DOHH2 (cell line): Measurements from ENCODE around the gene MBD6.
"Not testable (repeated sequence)": the region's sequence is repeated elsewhere in the genome, so short reads cannot be mapped to it uniquely, and the experiment has no call there.

Experiments used
- H3F3A ChIP-seq: fragments of 200-600 bp; sonication (generic), shearing (Covaris generic); 2 replicates; pipeline ENCODE4 v1.6.0; 2016; ENCODE audit warnings: antibody characterized with exemption, mild to moderate bottlenecking; ENCODE audit not compliant: control insufficient read depth, insufficient read depth
- H3K27ac ChIP-seq: fragments of 200-600 bp; sonication (generic); 2 replicates; pipeline ENCODE4 v1.5.1; 2014; ENCODE audit warnings: low read depth, mild to moderate bottlenecking, low read length, moderate library complexity
- H3K27me3 ChIP-seq: fragments of 200-600 bp; sonication (generic); 2 replicates; pipeline ENCODE4 v1.6.1; 2014; ENCODE audit warnings: mild to moderate bottlenecking, low read length, mixed read lengths; ENCODE audit not compliant: control insufficient read depth
- H3K36me3 ChIP-seq: fragments of 200-600 bp; sonication (generic); 2 replicates; pipeline ENCODE4 v1.6.1; 2014; ENCODE audit warnings: mild to moderate bottlenecking, low read length, moderate library complexity, mixed read lengths; ENCODE audit not compliant: control insufficient read depth
- H3K4me1 ChIP-seq: fragments of 200-600 bp; sonication (generic); 2 replicates; pipeline ENCODE4 v1.6.1; 2014; ENCODE audit warnings: mild to moderate bottlenecking, low read length, mixed read lengths; ENCODE audit not compliant: control insufficient read depth
- H3K4me2 ChIP-seq: fragments of 200-600 bp; sonication (generic); 2 replicates; pipeline ENCODE4 v1.6.0; 2014; ENCODE audit warnings: mild to moderate bottlenecking, low read length, moderate library complexity
- H3K4me3 ChIP-seq: fragments of 200-600 bp; sonication (generic); 2 replicates; pipeline ENCODE4 v1.5.1; 2014; ENCODE audit warnings: mild to moderate bottlenecking, low read length, mixed read lengths
- H3K79me2 ChIP-seq: fragments of 200-600 bp; sonication (generic); 2 replicates; pipeline ENCODE4 v1.6.1; 2014; ENCODE audit warnings: mild to moderate bottlenecking, low read length, mixed read lengths; ENCODE audit not compliant: control insufficient read depth
- H3K9me2 ChIP-seq: fragments of 200-600 bp; sonication (generic); replicated peaks from 2 replicates; pipeline ENCODE4 v1.6.1; 2014; ENCODE audit warnings: mild to moderate bottlenecking, low read length, mixed read lengths; ENCODE audit not compliant: control insufficient read depth
- H3K9me3 ChIP-seq: fragments of 200-600 bp; sonication (generic); 2 replicates; pipeline ENCODE4 v1.6.1; 2014; ENCODE audit warnings: antibody characterized with exemption, low read length, mixed read lengths; ENCODE audit not compliant: control insufficient read depth, insufficient read depth
- H4K20me1 ChIP-seq: fragments of 200-600 bp; sonication (generic); 2 replicates; pipeline ENCODE4 v1.6.0; 2014; ENCODE audit warnings: low read depth, mild to moderate bottlenecking, antibody characterized with exemption, low read length, moderate library complexity; ENCODE audit not compliant: control insufficient read depth, insufficient read depth
- EZH2phosphoT487 ChIP-seq: fragments of 200-600 bp; sonication (generic); IDR thresholded peaks from 2 replicates; pipeline ENCODE4 v1.6.1; 2017; ENCODE audit warnings: borderline replicate concordance, mild to moderate bottlenecking, antibody characterized with exemption, low read length, moderate library complexity, mixed read lengths
- TF ChIP-seq, protein P1 (sequence below): fragments of 200-600 bp; sonication (generic); IDR thresholded peaks from one replicate; pipeline ENCODE4 v1.5.1; 2014; ENCODE audit warnings: antibody characterized with exemption, mild to moderate bottlenecking, low read depth, low read length; ENCODE audit not compliant: poor library complexity, severe bottlenecking

MBD6 gene

GRCh38 chr12:57554453-57554852 is 31.8 kb downstream of the MBD6 start:
- no peak overlapping the region for H3K4me3 ChIP-seq
- no peaks in the 10 kb centered on the region for H3F3A ChIP-seq
- TF ChIP-seq, protein P1, sequence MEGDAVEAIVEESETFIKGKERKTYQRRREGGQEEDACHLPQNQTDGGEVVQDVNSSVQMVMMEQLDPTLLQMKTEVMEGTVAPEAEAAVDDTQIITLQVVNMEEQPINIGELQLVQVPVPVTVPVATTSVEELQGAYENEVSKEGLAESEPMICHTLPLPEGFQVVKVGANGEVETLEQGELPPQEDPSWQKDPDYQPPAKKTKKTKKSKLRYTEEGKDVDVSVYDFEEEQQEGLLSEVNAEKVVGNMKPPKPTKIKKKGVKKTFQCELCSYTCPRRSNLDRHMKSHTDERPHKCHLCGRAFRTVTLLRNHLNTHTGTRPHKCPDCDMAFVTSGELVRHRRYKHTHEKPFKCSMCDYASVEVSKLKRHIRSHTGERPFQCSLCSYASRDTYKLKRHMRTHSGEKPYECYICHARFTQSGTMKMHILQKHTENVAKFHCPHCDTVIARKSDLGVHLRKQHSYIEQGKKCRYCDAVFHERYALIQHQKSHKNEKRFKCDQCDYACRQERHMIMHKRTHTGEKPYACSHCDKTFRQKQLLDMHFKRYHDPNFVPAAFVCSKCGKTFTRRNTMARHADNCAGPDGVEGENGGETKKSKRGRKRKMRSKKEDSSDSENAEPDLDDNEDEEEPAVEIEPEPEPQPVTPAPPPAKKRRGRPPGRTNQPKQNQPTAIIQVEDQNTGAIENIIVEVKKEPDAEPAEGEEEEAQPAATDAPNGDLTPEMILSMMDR = no peak
- no peak for TF ChIP-seq EZH2phosphoT487
- no peaks in the 10 kb centered on the region for H3K9me3 ChIP-seq
- H3K79me2 ChIP-seq = no peaks in the 10 kb centered on the region
- H4K20me1 ChIP-seq = no peaks in the 10 kb centered on the region
- H3K27me3 ChIP-seq = peaks cover 24% of the 10 kb centered on the region
- H3K27ac ChIP-seq = no peak overlapping the region
- H3K36me3 ChIP-seq = no peaks in the 10 kb centered on the region
- no peaks in the 10 kb centered on the region for H3K9me2 ChIP-seq
- H3K4me1 ChIP-seq = peaks cover 8% of the 10 kb centered on the region
- H3K4me2 ChIP-seq = no peak overlapping the region

DNA sequence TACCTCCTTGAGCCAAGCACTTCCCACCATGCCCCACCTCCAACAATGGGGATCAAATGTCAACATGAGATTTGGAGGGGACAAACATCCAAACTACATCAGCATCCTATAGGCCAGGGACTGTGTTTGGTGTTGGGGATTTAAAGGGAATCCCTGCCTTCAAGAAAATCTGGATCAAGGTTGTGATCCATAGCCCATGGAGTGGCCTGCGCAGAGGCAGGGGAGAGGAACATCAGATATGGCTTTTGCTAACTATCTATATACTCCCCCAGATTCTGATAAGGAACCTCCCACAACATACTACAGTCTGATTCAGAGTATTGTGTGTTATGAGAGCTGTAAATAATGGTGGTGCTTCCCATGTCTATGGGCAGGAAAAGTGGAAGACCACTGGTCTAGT is 32.3 kb downstream of the MBD6 start:
- H3K27me3 ChIP-seq = peaks cover 24% of the 10 kb centered on the region
- peaks cover 3% of the 10 kb centered on the region for H3K4me1 ChIP-seq
- no peaks in the 10 kb centered on the region for H3K9me2 ChIP-seq
- no peak for TF ChIP-seq EZH2phosphoT487
- TF ChIP-seq, protein P1 = no peak
- H3K4me3 ChIP-seq = no peak overlapping the region
- no peaks in the 10 kb centered on the region for H3F3A ChIP-seq
- H3K9me3 ChIP-seq = no peaks in the 10 kb centered on the region
- H3K36me3 ChIP-seq = no peaks in the 10 kb centered on the region
- H3K27ac ChIP-seq = no peak overlapping the region
- no peaks in the 10 kb centered on the region for H3K79me2 ChIP-seq
- H3K4me2 ChIP-seq = no peak overlapping the region
- no peaks in the 10 kb centered on the region for H4K20me1 ChIP-seq

- Histone ChIP-seq H3K9me3 (no peaks in the 10 kb centered on the region), H3K9me2 (no peaks in the 10 kb centered on the region), H3K4me1 (no peaks in the 10 kb centered on the region), H3K4me2 (no peak overlapping the region), H3K4me3 (no peak overlapping the region), H3K27ac (no peak overlapping the region), H3K36me3 (no peaks in the 10 kb centered on the region), H3K27me3 (peaks cover 20% of the 10 kb centered on the region), H3K79me2 (no peaks in the 10 kb centered on the region), H4K20me1 (no peaks in the 10 kb centered on the region), H3F3A (no peaks in the 10 kb centered on the region)
- TF ChIP-seq EZH2phosphoT487 = no peak
- TF ChIP-seq, protein P1 = no peak
Measured at GRCh38 chr12:57558864-57559263, 36.2 kb downstream of the MBD6 start.

GRCh38 chr12:57560516-57560915 is 37.9 kb downstream of the MBD6 start:
- H4K20me1 ChIP-seq = no peaks in the 10 kb centered on the region
- TF ChIP-seq, protein P1 = no peak
- TF ChIP-seq EZH2phosphoT487 = no peak
- H3F3A ChIP-seq = no peaks in the 10 kb centered on the region
- peaks cover 21% of the 10 kb centered on the region for H3K27me3 ChIP-seq
- H3K4me1 ChIP-seq = no peaks in the 10 kb centered on the region
- H3K9me2 ChIP-seq = no peaks in the 10 kb centered on the region
- H3K9me3 ChIP-seq = no peaks in the 10 kb centered on the region
- H3K79me2 ChIP-seq = no peaks in the 10 kb centered on the region
- H3K36me3 ChIP-seq = no peaks in the 10 kb centered on the region
- H3K27ac ChIP-seq = no peak overlapping the region
- H3K4me3 ChIP-seq = no peak overlapping the region
- H3K4me2 ChIP-seq = no peak overlapping the region

- H3K9me2 ChIP-seq, H3F3A ChIP-seq, H3K27ac ChIP-seq, H4K20me1 ChIP-seq, H3K36me3 ChIP-seq, H3K79me2 ChIP-seq, H3K4me3 ChIP-seq, H3K4me1 ChIP-seq, H3K9me3 ChIP-seq, H3K4me2 ChIP-seq: not testable (repeated sequence)
- peaks cover 21% of the 10 kb centered on the region for H3K27me3 ChIP-seq
Measured at GRCh38 chr12:57561117-57561516, 38.5 kb downstream of the MBD6 start.
